AG09309 (cell line): ENCODE results near the gene NKAIN2.

Experiments
- DNase-seq: peaks from one replicate; pipeline ENCODE4 v3.0.0-alpha.2; 2010; ENCODE audit warnings: low read depth
- H3K4me3 ChIP-seq: 2 replicates; pipeline ENCODE4 v1.5.1; 2011; ENCODE audit warnings: mild to moderate bottlenecking, low read depth, low read length, moderate library complexity; ENCODE audit not compliant: control insufficient read depth
- CTCF ChIP-seq: IDR thresholded peaks from 2 replicates; pipeline ENCODE4 v1.5.1; 2011; ENCODE audit warnings: mild to moderate bottlenecking, low read depth, low read length, inconsistent platforms; ENCODE audit not compliant: insufficient read depth, control insufficient read depth; ENCODE audit errors: missing control alignments

The NKAIN2 gene

GRCh38 chr6:123804014-123804786 is 535 bp downstream of the NKAIN2 start:
- H3K4me3 ChIP-seq, result no peak overlapping the region
- DNase-seq, result no peak
- no peak for TF ChIP-seq CTCF

DNA sequence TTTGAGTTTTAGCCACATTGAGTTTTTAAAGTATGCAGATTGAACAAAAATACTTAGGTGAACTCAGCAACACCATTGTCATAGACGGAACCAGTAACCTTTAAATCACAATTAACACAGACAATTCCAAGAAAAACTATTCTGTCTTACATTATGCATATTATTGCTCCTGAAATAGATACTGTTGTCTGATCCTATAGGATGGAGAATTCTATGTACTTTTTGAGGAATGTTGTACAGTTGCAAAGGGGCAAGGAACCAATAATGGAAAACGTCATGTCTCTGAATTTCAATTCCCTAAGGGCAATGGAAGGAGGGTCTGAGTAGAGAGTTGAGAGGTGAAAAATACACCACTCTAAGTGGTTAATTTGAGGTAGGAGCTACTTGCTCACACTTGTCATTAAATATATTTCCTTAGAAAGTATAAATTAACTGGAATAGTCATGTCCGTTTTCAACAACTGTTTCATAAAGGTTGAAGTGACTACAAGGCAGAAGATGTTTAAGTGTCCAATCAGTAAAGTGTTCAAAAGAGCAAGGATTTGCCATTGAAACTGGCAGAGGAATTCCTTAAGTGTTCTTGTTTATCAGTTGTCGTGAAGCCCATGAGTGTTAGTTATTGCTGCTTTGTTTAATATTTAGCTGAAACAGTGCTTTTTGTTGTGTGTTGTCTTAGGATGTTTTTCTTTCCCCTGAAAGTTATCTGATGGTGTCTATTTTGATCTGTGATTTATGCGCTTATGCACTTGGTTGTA is 1.3 kb downstream of the NKAIN2 start:
- no peak for DNase-seq
- no peak for TF ChIP-seq CTCF
- H3K4me3 ChIP-seq, result no peak overlapping the region

- no peak overlapping the region for H3K4me3 ChIP-seq
- TF ChIP-seq CTCF, result no peak
Observed at GRCh38 chr6:123805921-123806320, 2.3 kb downstream of the NKAIN2 start.

GRCh38 chr6:123806561-123806960 is 2.9 kb downstream of the NKAIN2 start:
- DNase-seq, result no peak
- H3K4me3 ChIP-seq, result no peak overlapping the region
- no peak for TF ChIP-seq CTCF

More at GRCh38 chr6:123805921-123806320, 2.3 kb downstream of the NKAIN2 start:
- DNase-seq, result no peak

DNA sequence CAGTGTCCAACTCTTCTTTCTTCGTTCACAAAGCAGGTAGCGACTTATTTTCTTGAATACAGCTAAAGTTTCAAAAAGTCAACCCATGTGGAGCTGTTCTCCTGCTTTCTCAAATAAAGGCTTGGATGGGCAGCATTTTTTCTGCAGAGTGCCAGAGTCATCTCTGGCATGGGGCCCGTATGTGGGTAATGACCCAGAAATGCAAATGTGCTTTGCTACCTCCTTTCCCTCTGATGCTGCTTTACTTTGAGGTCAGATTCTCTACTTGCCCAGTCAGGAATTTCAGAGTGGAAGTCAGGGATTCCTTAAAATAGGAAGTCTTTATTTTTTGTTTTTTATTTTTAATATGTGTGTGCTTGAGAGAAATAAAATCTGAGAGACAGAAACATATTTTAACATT is 4.9 kb downstream of the NKAIN2 start:
- TF ChIP-seq CTCF, result no peak
- no peak for DNase-seq
- no peak overlapping the region for H3K4me3 ChIP-seq

DNA sequence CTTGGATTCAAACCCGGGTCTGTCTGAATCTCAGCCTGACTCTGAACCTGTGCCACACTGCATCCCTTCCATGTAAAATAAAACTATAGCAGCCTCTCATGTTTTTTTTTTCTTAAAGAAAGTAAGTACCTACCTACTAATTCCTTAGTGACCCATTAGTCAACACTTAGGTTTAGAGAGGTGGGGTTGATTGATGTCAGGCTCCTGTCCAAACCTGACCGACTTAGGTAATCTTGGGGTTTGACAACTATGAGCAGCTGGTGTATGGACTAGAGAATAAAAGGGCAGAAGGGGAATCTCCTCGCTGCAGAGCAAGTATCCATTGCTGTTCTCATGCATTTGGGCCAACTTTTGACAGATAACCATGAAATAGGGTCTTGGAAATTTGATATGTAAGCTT is 6.5 kb downstream of the NKAIN2 start:
- TF ChIP-seq CTCF, result no peak
- no peak for DNase-seq
- no peak overlapping the region for H3K4me3 ChIP-seq
